ENCODE data around the gene IRF6.

IRF6 gene

GRCh38 chr1:209790286-209791193 is 15.4 kb downstream of the IRF6 start:
- DNase-seq (ENCODE audit: low spot score): no peak

GRCh38 chr1:209789245-209789644 is 16.7 kb downstream of the IRF6 start:
- no peak for DNase-seq (ENCODE audit: low spot score)

GRCh38 chr1:209787551-209787950 is 18.4 kb downstream of the IRF6 start:
- no peak for DNase-seq (ENCODE audit: low spot score)

GRCh38 chr1:209786146-209786545 is 19.8 kb downstream of the IRF6 start:
- DNase-seq (ENCODE audit: low spot score): no peak

DNA sequence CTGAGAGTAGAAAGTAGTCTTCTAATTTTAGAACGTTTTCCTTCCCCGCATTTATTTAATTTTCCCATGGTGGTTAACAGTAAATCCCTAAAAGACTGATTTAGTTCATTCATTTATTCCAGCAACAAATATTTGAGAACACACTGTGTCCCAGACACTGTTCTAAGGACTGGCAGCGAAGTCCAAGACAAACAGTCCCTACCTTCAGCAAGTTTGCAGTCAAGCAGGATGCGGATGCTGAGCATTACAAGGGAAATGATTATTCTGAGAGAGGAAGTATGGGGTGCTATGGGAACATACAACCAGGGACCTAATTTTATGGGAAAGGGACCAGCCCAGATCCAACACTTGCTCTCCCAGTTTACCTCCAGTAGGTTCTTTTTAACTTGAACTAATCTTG is 20.4 kb downstream of the IRF6 start:
- no peak for DNase-seq (ENCODE audit: low spot score)

DNA sequence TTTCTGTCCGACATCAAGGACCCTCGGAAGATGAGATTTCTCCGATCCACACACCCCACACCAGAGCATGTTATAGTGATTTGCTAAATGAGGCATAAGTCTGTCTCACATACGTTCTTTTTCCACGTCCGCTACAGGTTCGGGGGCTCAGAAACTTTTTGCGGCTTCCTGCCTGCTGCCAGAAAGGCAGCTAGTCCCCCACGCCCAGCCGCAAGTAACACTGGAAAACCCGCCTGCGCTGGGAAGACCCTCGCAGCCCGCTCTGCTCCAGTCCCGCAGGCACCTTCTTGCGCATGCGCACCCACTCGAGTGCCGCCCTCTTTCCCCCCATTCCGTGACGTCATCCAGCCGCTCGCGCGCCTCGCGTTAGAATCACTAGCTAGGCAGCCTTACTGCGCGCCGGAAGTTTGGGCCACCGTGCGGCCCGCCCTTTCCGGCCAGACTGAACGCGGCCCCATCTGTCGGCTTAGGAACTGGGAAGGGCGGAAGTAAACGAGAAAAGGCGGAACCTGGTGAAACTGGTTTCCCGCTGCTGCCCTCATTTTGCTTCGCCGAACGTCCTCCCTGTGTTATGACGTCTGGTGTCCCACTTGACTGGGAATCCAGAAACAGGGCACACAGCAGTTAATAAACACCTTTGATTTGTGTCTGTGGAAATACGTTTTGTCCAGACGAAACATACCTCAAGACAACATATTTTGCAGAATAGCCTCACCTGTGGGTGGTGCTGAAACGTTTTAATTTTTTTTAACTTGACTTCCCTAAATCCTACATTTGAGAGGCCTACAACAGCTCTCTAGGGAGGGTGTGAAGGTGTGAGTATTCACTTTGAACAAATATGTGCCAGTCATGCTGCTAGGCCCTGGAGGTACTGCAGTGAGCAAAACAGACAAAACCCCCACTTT is 21.4 kb downstream of the IRF6 start, which contains the start of gene C1orf74:
TSS of gene C1orf74 (minus strand) at position 295 of the 905 bp plus-strand sequence. CDS start 925 bp downstream, outside the sequence.
- peak; percentile 100 for DNase-seq (ENCODE audit: low spot score)

- no peak for DNase-seq (ENCODE audit: low spot score)
These were observed 22.6 kb downstream of the IRF6 start for GRCh38 chr1:209783386-209783785.

GRCh38 chr1:209780268-209780667 is 25.7 kb downstream of the IRF6 start:
- DNase-seq (ENCODE audit: low spot score): no peak

DNA sequence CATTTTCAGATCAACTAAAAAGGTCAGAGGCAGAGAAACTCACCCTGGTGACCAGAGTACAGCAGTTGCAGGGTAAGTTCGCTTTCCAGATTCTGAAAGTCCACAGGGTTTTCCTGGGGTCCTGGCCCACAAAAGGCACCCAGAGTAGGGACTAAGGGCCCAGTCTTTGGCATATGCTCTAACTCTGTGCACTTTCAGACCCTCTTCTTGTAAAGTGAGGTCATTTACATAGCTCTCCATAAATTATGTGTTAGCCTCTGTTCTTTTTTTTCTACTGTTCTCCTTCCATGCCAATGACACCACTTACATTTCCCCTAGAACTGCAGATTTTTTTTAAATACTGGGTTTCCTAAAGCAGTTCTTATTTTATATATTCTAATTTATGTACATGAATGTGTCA is 27.8 kb downstream of the IRF6 start:
- DNase-seq (ENCODE audit: low spot score): no peak

GRCh38 chr1:209777587-209777986 is 28.4 kb downstream of the IRF6 start:
- DNase-seq (ENCODE audit: low spot score): no peak

GRCh38 chr1:209775678-209776077 is 30.3 kb downstream of the IRF6 start:
- no peak for DNase-seq (ENCODE audit: low spot score)

GRCh38 chr1:209774592-209774991 is 31.4 kb downstream of the IRF6 start:
- DNase-seq (ENCODE audit: low spot score): no peak

DNA sequence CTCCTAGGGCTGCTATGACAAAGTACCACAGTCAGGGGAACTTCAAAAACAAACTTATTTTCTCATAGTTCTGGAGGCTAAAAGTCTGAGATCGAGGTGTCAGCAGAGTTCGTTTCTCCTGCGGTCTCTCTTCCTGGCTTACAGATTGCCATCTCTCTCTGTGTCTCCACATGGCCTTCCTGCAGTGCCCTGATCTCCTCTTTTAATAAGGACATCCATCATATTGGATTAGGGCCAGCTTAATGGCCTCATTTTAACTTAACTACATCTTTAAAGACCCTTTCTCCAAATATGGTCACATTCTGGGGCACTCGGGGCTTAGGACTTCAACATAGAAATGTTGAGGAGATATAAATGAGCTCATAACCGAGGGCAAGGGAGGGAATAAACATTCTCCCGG is 33.8 kb downstream of the IRF6 start:
- DNase-seq (ENCODE audit: low spot score): no peak

GRCh38 chr1:209770636-209771415 is 35.1 kb downstream of the IRF6 start:
- DNase-seq (ENCODE audit: low spot score): no peak

DNA sequence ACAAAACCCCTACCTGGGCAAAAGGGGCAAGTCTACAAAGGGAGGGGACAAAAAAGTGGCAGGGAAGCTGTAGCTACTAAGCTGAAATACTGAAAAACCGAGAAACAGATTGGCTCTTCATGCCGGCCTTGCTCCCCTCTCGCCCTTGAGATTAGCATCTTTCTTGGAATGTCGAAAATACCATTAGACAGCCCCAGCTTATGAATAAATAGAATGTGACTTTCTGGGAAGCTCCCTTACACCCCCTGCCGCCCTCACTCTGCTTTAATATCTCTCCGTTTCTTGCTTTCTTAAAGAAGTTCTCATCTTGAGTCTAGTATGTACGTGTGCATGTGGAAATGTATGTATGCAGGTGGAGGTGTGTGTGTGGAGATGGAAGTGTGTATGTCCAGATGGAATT is 36.0 kb downstream of the IRF6 start:
- no peak for DNase-seq (ENCODE audit: low spot score)

- no peak for DNase-seq (ENCODE audit: low spot score)
These were observed 36.6 kb downstream of the IRF6 start for GRCh38 chr1:209769171-209769904.

GRCh38 chr1:209768354-209768774 is 37.6 kb downstream of the IRF6 start:
- DNase-seq (ENCODE audit: low spot score): no peak

- no peak for DNase-seq (ENCODE audit: low spot score)
These were observed 38.2 kb downstream of the IRF6 start for GRCh38 chr1:209767706-209768105.

- no peak for DNase-seq (ENCODE audit: low spot score)
These were observed 38.8 kb downstream of the IRF6 start for GRCh38 chr1:209767096-209767495.

GRCh38 chr1:209766051-209766450 is 39.9 kb downstream of the IRF6 start:
- DNase-seq (ENCODE audit: low spot score): no peak

GRCh38 chr1:209761011-209761635 is 44.8 kb downstream of the IRF6 start:
- no peak for DNase-seq (ENCODE audit: low spot score)

All from D341Med (cell line).